GM12878 (cell line): Measurements from ENCODE around the gene GPBAR1. TPM values are rescaled to one million over a fixed set of nuclear protein-coding genes. Genes with fewer than 3 reads are reported as not detected.

Experiments
- ATAC-seq: fragments of 200-7000 bp; cut with Tn5 transposase; 3 replicates; pipeline ENCODE4 v1.9.1; 2020; ENCODE audit warnings: mild to moderate bottlenecking, moderate library complexity
- BruUV-seq: library from RNA; stranded (reverse); fragments of 400-500 nt; replicated peaks from 2 replicates; lab custom pipeline; 2021; lab: Mats Ljungman, UMichigan
- CTCF ChIA-PET: fragments of 300-600 bp; sonication (Branson Sonifier 250); formaldehyde crosslinking; extraction: SDS; loops from one replicate; lab custom pipeline; 2021; ENCODE audit warnings: inconsistent platforms; lab: Yijun Ruan, JAX
- POLR2A ChIA-PET: fragments of 350-600 bp; formaldehyde crosslinking; extraction: SDS; loops from one replicate; lab custom pipeline; 2021; ENCODE audit warnings: inconsistent platforms; lab: Charles Lee
- RAD21 ChIA-PET: fragments of 300-600 bp; sonication (Branson Sonifier 250); formaldehyde crosslinking; loops from one replicate; lab custom pipeline; 2023; ENCODE audit warnings: antibody characterized with exemption; ENCODE audit not compliant: unreplicated experiment; lab: Charles Lee
- SMC1A ChIA-PET: fragments of 300-600 bp; sonication (Branson Sonifier 250); formaldehyde crosslinking; loops from one replicate; lab custom pipeline; 2023; ENCODE audit not compliant: unreplicated experiment, uncharacterized antibody; lab: Charles Lee
- DNase-seq: peaks from one replicate; pipeline ENCODE4 v3.0.0-alpha.2; 2011; ENCODE audit warnings: low read depth, low spot score
- FAIRE-seq: peaks from 3 replicates; lab custom pipeline; 2011; peaks lifted over from hg19 to GRCh38; lab: Jason Lieb, UNC
- H2AFZ ChIP-seq: 2 replicates; pipeline ENCODE4 v1.6.0; 2011; ENCODE audit warnings: low read depth, low read length, control low read depth; ENCODE audit not compliant: control insufficient read depth
- H3K27ac ChIP-seq: 2 replicates; pipeline ENCODE4 v1.5.1; 2011; ENCODE audit warnings: control low read depth; ENCODE audit not compliant: control insufficient read depth, insufficient read depth
- H3K27me3 ChIP-seq, 2 experiments: replicated peaks in 1 of 2; 2 replicates each; pipeline versions ENCODE4 v1.6.0 to v1.6.1; 2011; ENCODE audit warnings: low read length in 1 of 2; ENCODE audit not compliant: control insufficient read depth in 2 of 2, insufficient read depth in 2 of 2
- H3K36me3 ChIP-seq, 2 experiments: 2 replicates each; pipeline ENCODE4 v1.5.1; 2011; ENCODE audit warnings: low read length in 1 of 2; ENCODE audit not compliant: control insufficient read depth in 2 of 2, insufficient read depth in 2 of 2
- H3K4me1 ChIP-seq: 2 replicates; pipeline ENCODE4 v1.6.1; 2011; ENCODE audit warnings: mild to moderate bottlenecking, low read length, moderate library complexity, mixed read lengths; ENCODE audit not compliant: control insufficient read depth, insufficient read depth
- H3K4me2 ChIP-seq: 2 replicates; pipeline ENCODE4 v1.6.0; 2011; ENCODE audit warnings: control low read depth; ENCODE audit not compliant: control insufficient read depth, insufficient read depth
- H3K4me3 ChIP-seq: fragments of 200-600 bp; sonication (generic); 2 replicates; pipeline ENCODE4 v1.5.1; 2016
- H3K79me2 ChIP-seq: 2 replicates; pipeline ENCODE4 v1.6.0; 2011; ENCODE audit warnings: low read length; ENCODE audit not compliant: control insufficient read depth, insufficient read depth
- H3K9ac ChIP-seq: 2 replicates; pipeline ENCODE4 v1.8.0; 2011; ENCODE audit warnings: low read length, control low read depth, mixed read lengths; ENCODE audit not compliant: control insufficient read depth, insufficient read depth
- H3K9me3 ChIP-seq: replicated peaks from 3 replicates; pipeline ENCODE4 v1.5.1; 2011; ENCODE audit warnings: mild to moderate bottlenecking, low read length; ENCODE audit not compliant: control insufficient read depth, insufficient read depth
- H4K20me1 ChIP-seq: 2 replicates; pipeline ENCODE4 v1.6.0; 2011; ENCODE audit not compliant: control insufficient read depth, insufficient read depth
- NR2C1 ChIP-seq: fragments of 450-650 bp; IDR thresholded peaks from 2 replicates; pipeline ENCODE4 v1.6.1; 2017; ENCODE audit warnings: antibody characterized with exemption, mild to moderate bottlenecking, moderate library complexity
- POLR2AphosphoS5 ChIP-seq: IDR thresholded peaks from 2 replicates; pipeline ENCODE4 v1.6.1; 2011; ENCODE audit warnings: mild to moderate bottlenecking, low read length, inconsistent platforms
- SMARCA5 ChIP-seq: fragments of 450-650 bp; IDR thresholded peaks from 2 replicates; pipeline ENCODE4 v1.6.1; 2017; ENCODE audit warnings: mild to moderate bottlenecking
- SREBF1 ChIP-seq: IDR thresholded peaks from 2 replicates; pipeline ENCODE4 v1.6.1; 2012; ENCODE audit warnings: mild to moderate bottlenecking, low read length
- WRNIP1 ChIP-seq: IDR thresholded peaks from 2 replicates; pipeline ENCODE4 v1.6.1; 2011; ENCODE audit warnings: low read depth, low read length, improper control_type of control experiment, borderline replicate concordance
- YY1 ChIP-seq: IDR thresholded peaks from 2 replicates; pipeline ENCODE4 v1.6.1; 2011; ENCODE audit warnings: low read depth, mild to moderate bottlenecking, low read length
- WGBS: methylation state at CpG from one replicate; pipeline ENCODE4 v1.1.6; 2016; ENCODE audit warnings: low lambda C conversion rate; ENCODE audit not compliant: insufficient replicate concordance, insufficient coverage; ENCODE audit errors: missing lambda C conversion rate; 5-methylcytosine and 5-hydroxymethylcytosine counted together
- in situ Hi-C: fragments of 300-500 bp; cut with MboI; formaldehyde crosslinking; loops from 9 replicates; pipeline ENCODE4 v1.14.3; 2018; ENCODE audit warnings: mixed read lengths
- intact Hi-C: fragments of 100-400 bp; cut with micrococcal nuclease; formaldehyde crosslinking; loops from one replicate; pipeline ENCODE4 v1.14.2; 2022; ENCODE audit not compliant: unreplicated experiment
- polyA plus RNA-seq, 11 experiments: library from polyadenylated mRNA; depleted of rRNA in 4 of 11; unstranded in 6 of 11; stranded (reverse) in 5 of 11; fragments of >200 nt; fragmentation: Nextera tagmentation in 4 of 11; fragmentation: Illumina TruSeq in 1 of 11; extraction: Ambion mirVana in 4 of 11; extraction: Trizol in 1 of 11; gene quantifications; 1 replicate in 1 of 11; 2 replicates in 10 of 11; pipeline versions ENCODE4 v1.2.1 to v1.2.3, GENCODE V29; 2011 to 2016; ENCODE audit warnings: inconsistent platforms in 2 of 11, missing spikeins in 2 of 11, low read depth in 1 of 11
- total RNA-seq, 4 experiments: library from RNA; depleted of rRNA in 3 of 4; stranded (reverse); fragments of >200 nt in 3 of 4; fragmentation: Illumina TruSeq in 1 of 4; extraction: Trizol in 1 of 4; gene quantifications; 2 replicates each; pipeline versions ENCODE4 v1.2.1 to v1.2.3, GENCODE V29; 2013 to 2021

Gene GPBAR1
- total and polyA plus RNA-seq, 10 of the 15 experiments (the other 5 are each of a cell fraction or from before 2014, with no cell fraction given) = 0.03 to 0.36 (median 0.11) TPM; not detected in 3

DNA sequence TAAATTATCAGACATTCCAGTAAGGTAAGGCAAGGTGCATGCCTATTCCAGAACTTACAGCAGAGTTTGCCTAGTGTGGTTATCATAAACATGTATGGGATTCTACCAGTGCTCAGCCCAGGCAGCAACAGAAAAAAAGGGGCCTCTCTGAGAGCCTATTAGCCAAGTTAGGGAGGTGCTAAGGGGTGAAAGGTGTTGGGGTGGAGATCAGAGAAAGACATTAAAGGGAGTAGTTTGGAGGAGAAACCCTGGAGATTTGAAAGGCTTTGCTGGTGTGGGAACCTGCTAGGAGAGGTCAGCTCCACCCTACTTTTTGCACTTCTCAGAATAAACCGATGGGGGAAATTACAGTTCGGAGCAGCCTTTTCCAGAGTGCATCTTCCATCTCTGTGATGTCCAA lies 40.9 kb upstream of the GPBAR1 start:
- DNase-seq (no peak), FAIRE-seq (no peak), ATAC-seq (no peak)
- H3K36me3 ChIP-seq = peaks cover 3 to 27% of the 10 kb centered on the region in 2 experiments
- TF ChIP-seq NR2C1 = peak; percentile 23; the same call in 1 of the 2 replicates
- TF ChIP-seq SREBF1 = no peak
- H3K4me2 ChIP-seq = peak overlapping the region; percentile 94
- H3K27me3 ChIP-seq = no peaks in the 10 kb centered on the region
- in situ Hi-C loops = no loop called here
- ChIA-PET SMC1A (interaction anchor here (0.8 to 4.6 kb wide), 5 partner anchors 10 to 66 kb away, joined by 3 to 73 read pairs (median 3); no protein-coding TSS in a partner anchor), RAD21 (interaction anchor here (6.7 kb wide), 1 partner anchor 9 kb away, joined by 84 read pairs; no protein-coding TSS in a partner anchor), CTCF (interaction anchor here (0.6 to 5.7 kb wide), 5 partner anchors 8 to 1132 kb away, joined by 3 to 58 read pairs (median 3); no protein-coding TSS in a partner anchor), POLR2A (interaction anchor here (0.6 to 8.8 kb wide), 6 partner anchors 9 to 71 kb away, joined by 3 to 98 read pairs (median 5); partner anchors contain the start of genes AAMP and PNKD)
- no TSS peak for BruUV-seq
- WGBS = 3% methylated on average over 2 of the region's 2 CpGs
- peaks cover 30% of the 10 kb centered on the region for H3K4me1 ChIP-seq
- H2AFZ ChIP-seq = no peak overlapping the region
- H3K27ac ChIP-seq = peak overlapping the region; percentile 99; the same call in 1 of the 2 replicates
- H3K79me2 ChIP-seq = peaks cover 88% of the 10 kb centered on the region
- intact Hi-C loops = loop anchor here (5.0 kb wide), 1 partner anchor 177 kb away; the partner anchor contains the start of gene CTDSP1
- H3K4me3 ChIP-seq = peak overlapping the region; percentile 93
- no peaks in the 10 kb centered on the region for H3K9me3 ChIP-seq
- H4K20me1 ChIP-seq = peaks cover 18% of the 10 kb centered on the region
- peak overlapping the region; percentile 99 for H3K9ac ChIP-seq

DNA sequence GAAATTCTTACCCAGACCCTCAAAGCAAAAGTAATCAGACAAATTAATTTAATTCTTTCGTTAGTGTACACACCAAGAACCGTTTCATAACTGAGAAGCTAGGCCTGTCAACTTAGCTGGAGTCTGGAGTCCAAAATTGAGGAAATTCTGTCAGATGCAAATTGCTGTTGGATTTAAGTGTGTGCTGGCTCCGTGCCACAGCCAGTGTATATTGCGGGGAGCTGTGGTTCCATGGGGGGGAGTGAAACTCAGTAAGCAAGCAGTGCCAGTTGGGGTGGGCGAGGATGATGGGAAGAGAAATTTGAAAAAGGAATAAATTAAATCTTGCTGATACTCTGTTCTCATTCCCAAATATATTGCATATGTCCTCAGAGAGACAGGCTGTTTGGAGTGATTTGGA lies 39.8 kb upstream of the GPBAR1 start:
- FAIRE-seq = no peak
- Histone ChIP-seq H3K79me2 (peaks cover 97% of the 10 kb centered on the region), H3K9me3 (no peaks in the 10 kb centered on the region), H3K4me3 (peak overlapping the region; percentile 93), H4K20me1 (peaks cover 18% of the 10 kb centered on the region), H3K9ac (peak overlapping the region; percentile 47), H3K36me3 (peaks cover 5 to 32% of the 10 kb centered on the region in 2 experiments), H3K4me2 (peak overlapping the region; percentile 94), H3K4me1 (peaks cover 30% of the 10 kb centered on the region), H3K27me3 (no peaks in the 10 kb centered on the region), H2AFZ (no peak overlapping the region), H3K27ac (peak overlapping the region; percentile 37)
- ChIA-PET POLR2A (interaction anchor here (0.5 to 8.8 kb wide), 4 partner anchors 8 to 133 kb away, joined by 3 to 98 read pairs (median 5); partner anchors contain the start of genes AAMP and PNKD), RAD21 (interaction anchor here (0.8 to 6.7 kb wide), 5 partner anchors 8 to 66 kb away, joined by 3 to 84 read pairs (median 5); partner anchors contain the start of genes AAMP and PNKD), SMC1A (interaction anchor here (1.2 to 4.6 kb wide), 6 partner anchors 9 to 282 kb away, joined by 3 to 73 read pairs (median 4); no protein-coding TSS in a partner anchor), CTCF (interaction anchor here (2.0 to 5.7 kb wide), 3 partner anchors 9 to 36 kb away, joined by 7 to 58 read pairs (median 8); no protein-coding TSS in a partner anchor)
- intact Hi-C loops = no loop called here
- in situ Hi-C loops = no loop called here
- no TSS peak for BruUV-seq
- no peak for TF ChIP-seq YY1
- 0 out of 2 replicates have a peak, but pooled peaks have one; percentile 9 for TF ChIP-seq WRNIP1
- peak; percentile 67 for TF ChIP-seq POLR2AphosphoS5
- no peak for TF ChIP-seq SMARCA5
- WGBS = 9% methylated on average over 5 of the region's 5 CpGs
- no peak for DNase-seq
- no peak for ATAC-seq
